Stimulated activated CD4-positive, alpha-beta T cell treated with anti-CD3 and anti-CD28 coated beads, Interleukin-2, amount 100 ng/mL, for 24 hours (primary cell): ENCODE measurements around the gene NSUN6.
"Not testable (repeated sequence)": the region's sequence is repeated elsewhere in the genome, so short reads cannot be mapped to it uniquely, and the experiment has no call there.

Experiments
- DNase-seq, 2 donors: peaks; one replicate each; pipeline ENCODE4 v3.0.0-alpha.2; 2020

The NSUN6 gene

GRCh38 chr10:18659125-18659818 lies 7.9 kb upstream of the NSUN6 start, which contains the start of gene ARL5B:
Gene ARL5B, plus strand, starts transcription at chr10:18659431. Its CDS starts 207 bp downstream, at chr10:18659638.
- peak; percentile 96 for DNase-seq

DNA sequence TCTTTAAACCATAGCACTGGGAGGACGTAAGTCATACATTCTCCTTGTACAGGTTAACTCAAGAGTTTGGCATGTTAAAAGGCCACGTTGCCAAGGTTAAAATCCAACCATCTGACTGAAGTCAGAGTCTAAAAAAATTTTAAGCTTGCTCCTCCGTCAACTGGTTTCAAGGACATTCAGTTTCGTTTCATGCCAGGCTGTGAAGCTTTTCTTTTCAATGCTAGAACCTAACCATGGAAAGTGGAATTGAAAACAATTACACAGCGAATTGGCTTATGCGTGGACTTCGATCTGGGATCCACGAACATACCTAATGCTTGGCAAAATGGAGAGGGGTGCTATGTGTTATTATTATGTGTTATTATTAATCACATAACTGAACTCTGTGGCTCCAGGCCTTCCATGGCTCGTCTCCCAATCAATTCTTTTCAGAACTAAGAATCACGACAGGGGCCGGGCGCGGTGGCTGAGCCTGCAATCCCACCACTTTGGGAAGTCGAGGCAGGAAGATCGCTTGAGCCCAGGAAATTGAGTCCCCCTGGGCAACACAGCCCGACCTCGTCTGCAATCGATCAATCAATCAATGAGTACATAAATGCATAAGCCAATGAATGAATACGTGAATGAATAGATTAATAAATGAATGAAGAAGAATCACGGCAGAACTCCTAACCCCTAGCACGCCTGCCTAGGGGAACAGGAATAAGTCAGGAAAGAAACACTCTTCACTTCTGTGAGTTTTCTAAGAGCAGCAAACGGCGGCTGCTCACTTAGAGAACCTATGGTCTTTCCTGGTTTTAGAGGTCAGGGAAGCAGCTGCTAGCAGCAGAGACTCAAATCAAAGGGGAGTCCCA lies 7.1 kb upstream of the NSUN6 start:
- DNase-seq: peak in 1 of 2 donors; percentile 31

- DNase-seq: no peak
Measured at GRCh38 chr10:18656724-18657123, 5.3 kb upstream of the NSUN6 start.

- no peak for DNase-seq
Measured at GRCh38 chr10:18653112-18653511, 1.7 kb upstream of the NSUN6 start.

GRCh38 chr10:18650404-18650997 lies 886 bp downstream of the NSUN6 start:
- no peak for DNase-seq

DNA sequence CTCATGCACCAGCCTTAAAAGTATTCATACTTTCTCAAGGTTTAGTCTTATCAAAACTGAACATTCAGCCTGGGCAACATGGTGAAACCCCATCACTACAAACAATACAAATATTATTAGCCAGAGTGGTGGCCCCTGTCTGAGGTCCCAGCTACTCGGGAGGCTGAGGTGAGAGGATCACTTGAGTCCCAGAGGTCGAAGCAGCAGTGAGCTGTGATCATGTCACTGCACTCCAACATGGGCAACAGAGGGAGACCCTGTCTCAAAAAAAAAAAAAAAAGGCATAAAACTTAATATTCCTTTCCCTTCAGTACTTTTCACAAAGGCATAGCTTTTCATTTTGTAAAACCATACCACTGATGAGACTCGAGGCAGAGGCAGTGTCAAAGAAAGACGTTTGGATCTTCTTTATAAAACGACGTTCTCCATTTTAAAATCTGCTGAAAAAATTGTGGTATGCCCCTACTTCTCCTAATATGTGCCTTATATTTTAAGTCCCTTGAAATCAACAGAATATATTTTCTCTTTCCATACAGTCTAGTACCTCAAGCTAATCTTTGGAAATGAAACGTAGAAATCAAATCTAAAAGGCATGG lies 1.9 kb downstream of the NSUN6 start:
- DNase-seq: no peak

GRCh38 chr10:18647945-18648344 lies 3.4 kb downstream of the NSUN6 start:
- DNase-seq: no peak

GRCh38 chr10:18647151-18647550 lies 4.2 kb downstream of the NSUN6 start:
- DNase-seq: no peak

DNA sequence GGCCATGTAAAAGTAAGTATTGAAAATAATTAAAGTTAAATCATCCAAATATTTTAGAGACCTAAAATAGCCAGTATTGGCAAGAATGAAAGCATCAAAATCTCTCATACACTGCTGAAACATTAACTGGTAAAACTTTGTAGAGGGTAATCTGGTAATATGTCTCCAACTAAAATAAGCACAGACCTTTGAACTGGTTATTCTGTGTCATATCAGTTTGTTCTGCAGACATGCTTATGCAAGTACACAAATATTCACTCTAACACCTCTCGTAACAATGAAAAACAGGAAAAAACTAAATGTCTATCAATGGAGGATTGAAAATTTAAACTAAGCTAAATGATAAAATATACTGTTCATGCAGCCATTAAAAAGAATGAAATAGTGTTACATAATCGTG lies 11.7 kb downstream of the NSUN6 start:
- DNase-seq: not testable (repeated sequence)

DNA sequence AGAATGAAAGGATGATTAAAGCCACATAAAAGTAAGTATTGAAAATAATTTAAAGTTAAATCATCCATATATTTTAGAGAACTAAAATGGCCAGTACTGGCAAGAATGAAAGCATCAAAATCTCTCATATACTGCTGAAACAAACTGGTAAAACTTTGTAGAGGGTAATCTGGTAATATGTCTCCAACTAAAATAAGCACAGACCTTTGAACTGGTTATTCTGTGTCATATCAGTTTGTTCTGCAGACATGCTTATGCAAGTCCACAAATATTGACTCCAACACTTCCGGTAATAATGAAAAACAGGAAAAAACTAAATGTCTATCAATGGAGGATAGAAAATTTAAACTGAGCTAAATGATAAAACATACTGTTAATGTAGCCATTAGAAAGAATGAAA lies 14.0 kb downstream of the NSUN6 start:
- not testable (repeated sequence) for DNase-seq

GRCh38 chr10:18635995-18636394 lies 15.4 kb downstream of the NSUN6 start:
- DNase-seq: no peak

DNA sequence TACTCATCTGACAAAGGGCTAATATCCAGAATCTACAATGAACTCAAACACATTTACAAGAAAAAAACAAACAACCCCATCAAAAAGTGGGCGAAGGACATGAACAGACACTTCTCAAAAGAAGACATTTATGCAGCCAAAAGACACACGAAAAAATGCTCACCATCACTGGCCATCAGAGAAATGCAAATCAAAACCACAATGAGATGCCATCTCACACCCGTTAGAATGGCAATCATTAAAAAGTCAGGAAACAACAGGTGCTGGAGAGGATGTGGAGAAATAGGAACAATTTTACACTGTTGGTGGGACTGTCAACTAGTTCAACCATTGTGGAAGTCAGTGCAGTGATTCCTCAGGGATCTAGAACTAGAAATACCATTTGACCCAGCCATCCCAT lies 18.9 kb downstream of the NSUN6 start:
- not testable (repeated sequence) for DNase-seq

- DNase-seq: peak; percentile 64 to 68
Measured at GRCh38 chr10:18627452-18628018, 23.9 kb downstream of the NSUN6 start.

GRCh38 chr10:18625886-18626285 lies 25.5 kb downstream of the NSUN6 start:
- DNase-seq: no peak

GRCh38 chr10:18623671-18624070 lies 27.7 kb downstream of the NSUN6 start:
- DNase-seq: not testable (repeated sequence)

DNA sequence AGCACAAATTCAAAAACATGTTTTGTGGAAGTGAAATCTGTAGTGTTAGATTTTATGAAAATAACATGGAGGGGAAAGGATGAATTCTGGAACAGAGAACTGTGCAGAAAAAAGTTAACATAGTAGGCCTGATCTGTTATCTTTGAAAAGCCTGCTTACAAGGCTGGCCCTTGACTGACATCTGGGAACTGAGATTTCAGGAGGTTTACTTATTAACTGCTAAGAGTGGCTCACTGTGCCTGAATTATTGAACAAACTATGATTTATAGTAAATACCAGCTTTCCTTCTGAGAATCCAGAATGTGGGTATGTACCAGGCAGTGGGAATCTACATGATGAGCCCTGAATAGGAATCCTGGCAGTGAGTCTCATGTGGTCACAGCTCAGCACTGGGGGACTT lies 30.5 kb downstream of the NSUN6 start:
- no peak for DNase-seq

GRCh38 chr10:18619016-18619415 lies 32.4 kb downstream of the NSUN6 start:
- DNase-seq: no peak

DNA sequence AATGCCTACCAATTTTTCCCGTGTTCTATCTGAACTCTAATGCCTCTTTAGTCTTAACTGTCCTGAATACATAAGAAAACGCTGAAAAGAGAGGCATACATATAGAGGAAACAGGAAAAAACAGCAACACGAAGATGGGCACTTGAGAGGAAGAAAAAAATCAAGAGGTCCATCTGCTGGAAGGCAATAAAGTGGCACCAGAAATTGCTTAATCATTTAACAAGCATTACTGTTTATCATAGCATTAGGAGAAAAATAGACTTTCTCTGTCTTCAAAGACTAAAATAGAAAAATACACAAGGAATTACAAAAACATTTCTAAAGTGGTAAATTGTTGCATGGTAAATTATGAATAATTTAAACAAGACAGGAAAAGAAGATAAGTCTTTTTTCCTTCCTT lies 35.0 kb downstream of the NSUN6 start:
- no peak for DNase-seq

GRCh38 chr10:18615618-18616017 lies 35.8 kb downstream of the NSUN6 start:
- DNase-seq: no peak

DNA sequence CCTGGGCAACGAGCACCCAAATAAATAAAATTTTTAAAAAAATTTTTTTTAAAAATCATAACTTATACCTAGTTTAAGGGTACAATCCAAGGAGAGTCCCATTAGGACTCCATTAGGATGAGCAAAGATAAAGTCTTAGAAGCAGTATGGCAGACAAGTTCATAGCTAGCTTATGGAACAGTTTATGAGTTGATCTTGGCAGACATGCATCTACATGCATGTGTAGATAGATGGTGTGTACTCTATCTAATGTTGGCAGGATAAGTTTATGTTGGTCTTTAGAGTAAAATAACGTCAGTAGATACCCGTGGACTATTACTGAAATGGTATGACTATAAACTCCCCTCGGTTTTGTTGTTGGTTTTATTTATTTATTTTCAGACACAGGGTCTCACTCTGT lies 40.2 kb downstream of the NSUN6 start:
- DNase-seq: no peak

GRCh38 chr10:18610517-18610916 lies 40.9 kb downstream of the NSUN6 start:
- no peak for DNase-seq

DNA sequence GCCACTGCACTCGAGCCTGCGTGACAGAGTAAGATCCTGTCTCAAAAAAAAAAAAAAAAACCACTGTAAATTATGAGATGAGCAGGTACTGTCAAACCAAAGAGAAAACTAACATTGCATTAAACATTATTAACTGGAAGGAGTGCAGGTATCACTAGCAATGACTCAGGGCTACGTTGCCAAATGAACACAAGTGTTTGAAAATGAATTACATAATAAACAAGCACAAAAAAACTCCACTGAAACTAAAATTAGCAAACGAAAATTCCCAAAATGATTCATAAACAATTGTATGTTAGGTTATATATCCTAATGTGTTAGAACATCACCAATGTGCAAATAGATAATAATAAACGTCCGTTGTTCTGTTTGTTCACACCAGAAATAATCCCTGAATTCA lies 42.8 kb downstream of the NSUN6 start:
- no peak for DNase-seq
